Myocyte (in vitro differentiated cells): ENCODE data around the gene PTPRN2. TPM values are rescaled to one million over a fixed set of nuclear protein-coding genes. Genes with fewer than 3 reads are reported as not detected.
"Not testable (repeated sequence)": the region's sequence is repeated elsewhere in the genome, so short reads cannot be mapped to it uniquely, and the experiment has no call there.

Source experiments
- DNase-seq: peaks from one replicate; pipeline ENCODE4 v3.0.0-alpha.2; 2012; ENCODE audit warnings: low read depth
- polyA plus RNA-seq: library from polyadenylated mRNA; unstranded; fragments of >200 nt; gene quantifications from one replicate; pipeline ENCODE4 v1.2.1, GENCODE V29; 2012; ENCODE audit warnings: missing spikeins
- total RNA-seq: library from RNA; depleted of rRNA; stranded (reverse); fragments of >200 nt; gene quantifications from 2 replicates; pipeline ENCODE4 v1.2.3, GENCODE V29; 2014

The PTPRN2 gene
- 0.16 and 0.24 TPM in 2 replicates for total RNA-seq
- 0.01 TPM for polyA plus RNA-seq

- peak; percentile 10 for DNase-seq
Measured at GRCh38 chr7:158587162-158588084, at the start of gene PTPRN2. Gene PTPRN2, minus strand, starts transcription at chr7:158587823.

DNA sequence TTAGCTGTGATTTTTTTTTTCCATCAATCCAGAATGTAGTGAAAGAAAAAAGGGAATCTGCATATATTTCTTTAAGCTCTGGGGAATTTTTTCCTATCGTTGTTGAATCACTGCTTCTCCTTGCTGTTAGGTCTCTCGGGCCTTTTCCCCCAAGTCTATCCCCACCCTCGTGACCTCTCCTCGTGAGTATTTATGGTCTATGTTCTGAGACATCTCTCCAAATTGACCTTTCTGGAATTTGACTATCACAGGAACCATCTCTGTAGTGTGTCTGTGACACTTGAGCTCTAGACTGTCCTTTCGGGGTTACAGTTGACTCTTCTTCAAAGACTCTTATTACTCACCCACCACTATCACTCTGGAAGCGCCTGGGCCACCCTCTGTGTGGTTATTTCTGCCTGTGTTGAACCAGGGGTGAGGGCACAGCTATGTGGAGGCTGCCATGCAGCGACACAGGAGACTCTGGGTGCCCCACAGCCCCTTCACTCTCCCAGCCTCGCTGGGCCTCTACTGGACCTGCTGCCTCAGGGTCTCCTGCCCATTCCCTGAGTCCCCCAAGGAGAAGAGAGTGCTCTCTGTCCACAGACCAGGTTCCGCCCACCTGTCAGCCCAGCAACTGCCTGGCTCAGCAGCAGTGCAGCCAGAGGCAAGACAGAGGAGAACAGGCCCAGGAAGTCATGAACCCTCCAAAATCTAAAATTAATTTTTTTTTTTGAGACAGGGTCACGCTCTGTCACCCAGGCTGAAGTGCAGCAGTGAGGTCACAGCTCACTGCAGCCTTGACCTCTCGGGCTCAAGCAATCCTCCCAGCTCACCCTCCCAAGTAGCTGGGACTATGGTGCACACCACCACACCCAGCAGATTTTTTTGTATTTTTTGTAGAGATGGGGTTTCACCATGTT is 45.7 kb upstream of the PTPRN2 start:
- DNase-seq: peak; percentile 39

DNA sequence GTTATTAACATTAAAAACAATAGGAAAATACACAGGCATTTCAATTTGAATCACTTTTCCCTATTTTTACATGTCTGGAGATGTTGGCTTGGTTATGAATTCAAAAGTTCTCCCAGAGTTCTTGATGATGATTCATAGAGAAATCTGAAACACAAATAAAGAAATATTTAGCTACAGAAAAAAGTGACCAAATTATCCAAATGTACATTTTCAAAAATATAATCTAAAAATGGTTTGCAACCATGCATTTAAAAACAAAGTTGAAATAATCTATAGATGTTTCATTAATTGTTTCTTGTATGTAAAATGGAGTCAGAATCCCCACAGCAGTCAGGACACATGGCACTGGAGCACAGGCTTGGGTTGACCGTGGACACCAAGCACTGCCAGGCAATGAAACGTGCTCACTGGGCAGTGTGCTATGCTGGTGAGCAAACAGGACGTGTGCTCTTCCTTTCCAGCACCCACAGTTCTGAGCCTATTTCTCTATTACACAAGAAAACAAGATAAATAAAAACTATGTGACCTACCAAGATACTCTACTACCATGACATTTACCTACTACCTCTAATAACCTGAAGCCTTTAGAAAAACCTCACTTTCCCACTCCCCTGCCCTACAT is 44.1 kb upstream of the PTPRN2 start:
- DNase-seq: no peak

- DNase-seq: not testable (repeated sequence)
Measured at GRCh38 chr7:158626289-158626688, 38.7 kb upstream of the PTPRN2 start.

DNA sequence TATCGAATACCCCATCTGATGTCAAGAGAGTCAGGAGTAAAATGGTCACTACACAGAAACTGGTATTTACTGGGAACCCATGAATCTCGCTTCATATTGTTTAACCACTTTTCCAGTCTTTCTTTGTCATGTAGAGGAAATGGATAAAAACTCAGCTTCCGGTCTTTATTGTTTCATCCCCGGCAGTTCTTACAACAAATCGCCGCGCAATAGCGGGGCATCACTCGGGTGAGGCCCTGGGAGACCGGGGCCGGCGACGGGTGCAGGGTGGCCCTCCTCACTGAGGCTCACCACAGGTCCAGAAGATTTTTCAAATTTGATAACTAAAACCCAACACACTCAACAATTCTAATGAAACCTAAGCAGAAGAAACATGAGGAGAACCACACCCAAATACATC is 35.6 kb upstream of the PTPRN2 start:
- DNase-seq: no peak

DNA sequence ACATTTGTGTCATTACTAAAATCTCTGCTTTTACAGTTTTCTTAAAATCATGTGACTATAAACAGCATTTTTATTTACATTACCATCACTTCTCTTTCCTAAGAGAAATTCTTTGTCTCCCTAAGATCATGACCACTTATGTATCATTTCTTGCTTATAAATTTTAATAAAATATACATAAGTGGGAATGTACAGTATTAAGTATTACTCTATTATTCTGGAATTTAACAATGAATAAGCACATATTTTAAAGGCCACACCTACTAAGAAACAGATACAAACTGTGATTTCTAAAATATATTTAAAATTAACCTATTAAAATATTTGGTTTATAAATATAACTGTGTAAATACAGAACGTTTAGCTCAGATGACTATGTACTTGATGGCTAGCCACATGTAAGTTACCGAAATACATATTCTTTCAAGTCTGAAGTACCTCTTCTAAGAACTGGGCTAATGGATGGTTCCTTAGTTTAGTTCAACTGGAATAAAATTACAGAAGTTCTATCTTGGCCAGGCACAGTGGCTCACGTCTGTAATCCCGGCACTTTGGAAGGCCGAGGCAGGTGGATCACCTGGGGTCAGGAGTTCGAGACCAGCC is 33.3 kb upstream of the PTPRN2 start:
- DNase-seq: no peak

- DNase-seq: no peak
Measured at GRCh38 chr7:158620418-158620817, 32.8 kb upstream of the PTPRN2 start.

DNA sequence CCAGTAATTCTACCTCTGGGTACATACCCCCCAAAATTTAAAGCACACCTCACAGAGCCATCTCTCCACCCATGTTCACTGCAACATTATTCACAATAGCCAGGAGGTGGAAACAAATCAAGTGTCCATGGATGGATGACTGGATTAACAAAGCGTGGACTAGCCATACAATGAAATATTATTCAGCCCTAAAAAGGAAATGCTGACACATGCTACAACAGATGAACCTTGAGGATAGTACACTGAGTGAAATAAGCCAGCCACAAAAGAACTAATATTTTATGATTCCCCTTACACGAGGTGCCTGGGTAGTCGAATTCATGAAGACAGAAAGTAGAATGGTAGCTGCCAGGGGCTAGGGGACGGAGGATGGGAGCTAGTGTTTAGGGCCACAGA is 31.1 kb upstream of the PTPRN2 start:
- no peak for DNase-seq

GRCh38 chr7:158617737-158618128 is 30.1 kb upstream of the PTPRN2 start:
- no peak for DNase-seq

DNA sequence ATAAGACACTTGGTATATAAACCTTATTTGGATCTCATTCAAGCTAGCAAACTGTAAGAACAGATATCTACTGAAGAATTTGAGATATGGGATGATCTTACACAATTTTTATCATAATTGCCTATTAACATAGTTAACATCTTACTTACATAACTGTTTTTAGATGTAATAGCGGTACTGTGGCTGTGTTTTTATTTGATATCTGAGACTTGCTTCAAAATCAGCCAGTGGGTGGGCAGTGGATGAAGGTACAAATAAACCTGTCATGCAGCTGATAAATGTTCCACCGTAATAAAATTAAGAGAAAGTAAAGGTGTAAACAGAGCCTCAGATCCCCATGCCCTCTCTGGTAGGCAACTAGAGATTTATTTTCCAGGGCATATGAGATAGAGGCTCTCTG is 28.4 kb upstream of the PTPRN2 start:
- no peak for DNase-seq

GRCh38 chr7:158614700-158615099 is 27.1 kb upstream of the PTPRN2 start:
- peak; percentile 22 for DNase-seq

DNA sequence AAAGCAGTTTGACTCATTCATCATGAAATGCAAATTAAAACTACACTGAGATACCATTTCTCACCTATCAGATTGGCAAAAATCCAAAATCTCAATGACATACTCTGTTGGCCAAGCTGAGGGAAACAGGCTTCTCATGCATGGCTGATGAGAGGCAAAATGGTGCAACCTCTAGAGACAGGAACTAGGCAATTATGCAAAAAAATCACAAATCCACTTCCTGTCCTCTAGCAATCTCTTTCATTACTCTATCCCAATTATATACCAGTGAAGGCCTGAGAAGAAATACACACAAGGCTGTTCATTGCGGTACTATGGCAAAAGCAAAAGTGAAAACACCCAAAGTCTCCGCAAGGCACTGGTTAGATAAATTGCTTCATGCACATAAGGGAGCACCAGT is 25.9 kb upstream of the PTPRN2 start:
- no peak for DNase-seq

- DNase-seq: no peak
Measured at GRCh38 chr7:158612546-158612945, 24.9 kb upstream of the PTPRN2 start.

GRCh38 chr7:158611541-158611940 is 23.9 kb upstream of the PTPRN2 start:
- DNase-seq: no peak

GRCh38 chr7:158609313-158609974 is 21.8 kb upstream of the PTPRN2 start:
- DNase-seq: no peak

DNA sequence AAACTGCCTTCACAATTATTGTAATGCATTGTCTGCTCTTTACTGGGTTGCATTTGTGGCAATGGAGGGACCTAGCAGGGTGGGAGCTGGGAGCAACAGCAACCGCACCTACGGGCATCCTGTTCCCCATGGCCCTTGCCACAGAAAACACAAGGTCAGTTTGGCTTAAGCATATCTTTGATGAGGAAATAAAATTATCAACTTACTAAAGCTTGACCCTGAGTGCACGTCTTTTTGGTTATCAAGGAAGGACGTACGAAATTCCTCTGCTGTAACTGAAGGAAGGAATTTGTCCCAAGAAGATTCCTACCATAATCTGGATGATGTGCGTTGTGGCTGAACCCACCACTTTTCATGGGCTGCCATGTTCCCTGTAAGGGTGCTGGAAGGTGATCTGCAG is 19.9 kb upstream of the PTPRN2 start:
- DNase-seq: no peak

DNA sequence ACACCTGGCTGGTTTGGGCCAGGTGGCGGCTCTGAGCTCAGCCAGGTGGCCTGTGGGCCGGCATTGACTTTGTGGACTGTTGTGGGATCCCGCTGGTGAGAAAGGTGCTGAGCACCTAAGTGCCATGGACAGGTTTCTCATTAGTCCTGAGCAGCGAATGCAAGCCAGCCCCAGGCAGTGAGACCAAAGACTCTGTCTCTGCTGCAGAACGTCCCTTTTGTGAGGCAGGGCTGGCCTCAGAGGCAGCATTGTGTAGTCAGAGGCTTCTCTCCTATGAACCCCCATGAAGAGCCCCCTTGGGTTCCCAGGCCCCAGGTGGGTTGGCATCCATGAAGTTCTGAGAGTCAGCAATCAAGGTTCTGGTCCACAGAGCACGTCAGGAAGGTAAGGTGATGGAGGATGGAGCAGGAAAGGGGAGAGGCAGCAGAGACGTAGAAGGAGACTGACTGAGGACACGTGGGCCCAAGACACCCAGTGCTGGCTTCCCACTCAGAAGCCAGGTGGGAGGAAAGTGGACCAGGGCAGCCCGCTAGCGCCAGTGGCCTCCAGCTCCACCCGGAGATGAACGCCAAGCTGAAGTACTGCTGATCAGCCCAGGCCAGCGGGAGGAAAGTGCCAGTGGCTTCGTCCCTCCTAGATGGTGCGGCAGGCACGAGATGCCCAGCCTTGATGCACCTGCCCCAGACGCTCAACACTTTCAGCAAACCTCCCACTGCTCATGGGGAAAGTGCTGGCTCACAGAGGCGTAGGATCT is 19.2 kb upstream of the PTPRN2 start:
- DNase-seq: no peak

DNA sequence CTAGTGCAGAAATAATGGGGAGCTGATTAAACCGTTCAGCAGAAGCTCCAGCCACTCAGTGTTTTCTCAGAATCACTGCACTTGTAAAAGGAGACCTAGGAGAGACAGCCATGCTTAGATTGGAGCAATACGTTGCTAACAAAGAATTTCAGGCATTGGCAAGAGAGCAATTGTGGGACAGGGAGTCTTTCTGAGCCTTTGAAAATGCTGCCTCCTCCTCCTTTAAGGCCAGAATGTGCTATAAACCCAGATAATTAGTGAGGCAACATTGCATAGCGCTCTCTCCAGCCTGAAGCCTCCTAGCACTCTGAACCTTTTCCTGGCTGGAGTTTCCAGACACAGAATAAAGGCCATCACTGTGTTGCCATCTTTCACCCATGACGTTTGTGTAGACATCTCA is 18.5 kb upstream of the PTPRN2 start:
- DNase-seq: no peak

DNA sequence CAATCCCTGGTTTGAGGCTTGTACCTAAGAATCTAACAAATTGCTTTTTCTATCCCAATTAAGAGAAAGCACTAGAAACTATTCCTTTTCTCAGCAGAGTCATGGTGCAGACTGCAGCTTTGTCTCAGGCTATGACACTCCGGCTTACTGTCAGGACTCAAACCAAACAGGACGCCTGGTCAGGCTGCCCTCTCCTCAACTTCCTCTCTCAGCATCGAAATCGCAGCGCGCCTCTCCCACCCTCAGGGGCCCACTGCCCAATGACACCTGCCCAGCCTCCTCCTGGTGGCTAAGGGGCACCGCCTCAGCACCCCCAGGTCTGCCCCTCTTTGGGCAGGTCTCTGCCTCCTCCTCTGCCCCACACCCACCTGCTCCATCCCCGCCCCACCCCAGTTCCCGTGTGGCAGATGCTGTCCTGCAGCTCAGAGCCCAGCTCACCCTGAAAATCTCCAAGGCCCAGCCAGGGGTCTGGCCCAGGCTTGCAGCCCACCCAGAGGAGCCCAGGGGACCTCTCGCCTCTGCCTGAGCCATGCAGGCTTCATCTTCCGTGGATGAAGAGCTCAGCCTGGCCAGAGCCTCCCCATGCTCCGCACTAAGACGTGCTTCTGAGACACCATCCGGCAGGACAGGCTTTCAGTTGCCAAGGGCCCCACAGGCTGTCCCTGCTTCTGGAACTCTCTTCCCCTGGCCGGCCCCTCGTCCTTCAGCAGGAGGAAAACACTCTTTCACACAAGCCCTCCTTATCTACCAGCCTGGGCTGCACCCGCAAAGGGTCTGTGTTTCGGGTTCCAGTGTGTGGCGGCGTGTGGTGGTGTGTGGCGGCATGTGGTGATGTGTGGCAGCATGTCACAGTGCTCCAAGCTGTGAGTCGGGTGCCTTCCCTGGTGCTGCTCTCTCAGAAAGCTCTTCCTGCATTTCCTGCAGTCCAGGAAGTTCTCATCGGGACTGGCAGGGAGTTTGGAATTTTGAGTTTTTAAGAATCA is 16.4 kb upstream of the PTPRN2 start:
- DNase-seq: no peak
